GM12878 (cell line): Measurements from ENCODE around the gene ROPN1B. TPM values are rescaled to one million over a fixed set of nuclear protein-coding genes. Genes with fewer than 3 reads are reported as not detected.

ENCODE experiments used
- CHD4 ChIP-seq: fragments of 200-600 bp; sonication (generic); IDR thresholded peaks from 2 replicates; pipeline ENCODE4 v1.6.1; 2016; ENCODE audit warnings: mild to moderate bottlenecking
- E2F8 ChIP-seq: fragments of 450-650 bp; IDR thresholded peaks from 2 replicates; pipeline ENCODE4 v1.6.1; 2018; ENCODE audit warnings: mild to moderate bottlenecking, low read depth, moderate library complexity; ENCODE audit not compliant: partially characterized antibody
- EED ChIP-seq: sonication (generic); IDR thresholded peaks from 2 replicates; pipeline ENCODE4 v1.6.1; 2016; ENCODE audit warnings: antibody characterized with exemption, low read depth
- NKRF ChIP-seq: fragments of 450-650 bp; conservative IDR thresholded peaks from 2 replicates; pipeline ENCODE4 v1.6.1; 2017; ENCODE audit warnings: mild to moderate bottlenecking, moderate library complexity
- NR2C2 ChIP-seq: IDR thresholded peaks from 2 replicates; pipeline ENCODE4 v1.6.1; 2011; ENCODE audit warnings: borderline replicate concordance, low read depth; ENCODE audit not compliant: control insufficient read depth, insufficient read length
- RELA ChIP-seq: fragments of 450-650 bp; IDR thresholded peaks from 2 replicates; pipeline ENCODE4 v1.8.0; 2014; ENCODE audit warnings: borderline replicate concordance; ENCODE audit not compliant: partially characterized antibody
- REST ChIP-seq: IDR thresholded peaks from 2 replicates; pipeline ENCODE4 v1.6.1; 2012; ENCODE audit warnings: mild to moderate bottlenecking, low read depth, low read length
- ZBTB33 ChIP-seq: fragments of 450-650 bp; IDR thresholded peaks from 2 replicates; pipeline ENCODE4 v1.6.1; 2017; ENCODE audit warnings: mild to moderate bottlenecking
- ZNF622 ChIP-seq: fragments of 450-650 bp; IDR thresholded peaks from 2 replicates; pipeline ENCODE4 v1.6.1; 2017; ENCODE audit warnings: mild to moderate bottlenecking, inconsistent platforms
- polyA plus RNA-seq, 11 experiments: library from polyadenylated mRNA; depleted of rRNA in 4 of 11; unstranded in 6 of 11; stranded (reverse) in 5 of 11; fragments of >200 nt; fragmentation: Nextera tagmentation in 4 of 11; fragmentation: Illumina TruSeq in 1 of 11; extraction: Ambion mirVana in 4 of 11; extraction: Trizol in 1 of 11; gene quantifications; 1 replicate in 1 of 11; 2 replicates in 10 of 11; pipeline versions ENCODE4 v1.2.1 to v1.2.3, GENCODE V29; 2011 to 2016; ENCODE audit warnings: inconsistent platforms in 2 of 11, missing spikeins in 2 of 11, low read depth in 1 of 11
- total RNA-seq, 4 experiments: library from RNA; depleted of rRNA in 3 of 4; stranded (reverse); fragments of >200 nt in 3 of 4; fragmentation: Illumina TruSeq in 1 of 4; extraction: Trizol in 1 of 4; gene quantifications; 2 replicates each; pipeline versions ENCODE4 v1.2.1 to v1.2.3, GENCODE V29; 2013 to 2021

ROPN1B gene
- total and polyA plus RNA-seq, 10 of the 15 experiments (the other 5 are each of a cell fraction or from before 2014, with no cell fraction given): not detected

GRCh38 chr3:126021702-126022101, 52.7 kb downstream of the ROPN1B start (continued):
- TF ChIP-seq EED (no peak), RELA (no peak), NKRF (no peak), ZNF622 (no peak), ZBTB33 (no peak), NR2C2 (no peak), REST (no peak), E2F8 (no peak), CHD4 (no peak)
- TF ChIP-seq, all 136 proteins: peak for 0
